GM23338 (cell line): ENCODE measurements around the gene KCNJ16.

Experiments used
- CREB1 ChIP-seq: fragments of 250-450 bp; sonication (Bioruptor Pico); IDR thresholded peaks from 2 replicates; pipeline ENCODE4 v1.5.0; 2020; ENCODE audit warnings: low read depth, mild to moderate bottlenecking, moderate library complexity
- EZH2 ChIP-seq: fragments of 200-600 bp; sonication (generic); IDR thresholded peaks from one replicate; pipeline ENCODE4 v1.8.0; 2017; ENCODE audit warnings: antibody characterized with exemption, mild to moderate bottlenecking, low read depth; ENCODE audit not compliant: unreplicated experiment
- EZH2phosphoT487 ChIP-seq: fragments of 200-600 bp; sonication (generic); IDR thresholded peaks from one replicate; pipeline ENCODE4 v1.8.1; 2018; ENCODE audit warnings: antibody characterized with exemption; ENCODE audit not compliant: unreplicated experiment
- NANOG ChIP-seq: IDR thresholded peaks from 2 replicates; pipeline ENCODE4 v1.6.1; 2016; ENCODE audit warnings: antibody characterized with exemption, borderline replicate concordance
- POLR2AphosphoS5 ChIP-seq: IDR thresholded peaks from 2 replicates; pipeline ENCODE4 v1.6.1; 2016; ENCODE audit warnings: antibody characterized with exemption, low read depth
- TF ChIP-seq, protein P1 (sequence below), 2 experiments: fragments of 200-600 bp in 1 of 2; sonication (generic) in 1 of 2; conservative IDR thresholded peaks; 2 replicates each; pipeline versions ENCODE4 v1.5.1 to v1.6.1; 2016 to 2017; ENCODE audit warnings: antibody characterized with exemption in 2 of 2, low read depth in 2 of 2, mild to moderate bottlenecking in 2 of 2, moderate library complexity in 1 of 2
- TF ChIP-seq, protein P2 (sequence below): IDR thresholded peaks from one replicate; pipeline ENCODE4 v1.6.1; 2018; ENCODE audit warnings: antibody characterized with exemption; ENCODE audit not compliant: unreplicated experiment

DNA sequence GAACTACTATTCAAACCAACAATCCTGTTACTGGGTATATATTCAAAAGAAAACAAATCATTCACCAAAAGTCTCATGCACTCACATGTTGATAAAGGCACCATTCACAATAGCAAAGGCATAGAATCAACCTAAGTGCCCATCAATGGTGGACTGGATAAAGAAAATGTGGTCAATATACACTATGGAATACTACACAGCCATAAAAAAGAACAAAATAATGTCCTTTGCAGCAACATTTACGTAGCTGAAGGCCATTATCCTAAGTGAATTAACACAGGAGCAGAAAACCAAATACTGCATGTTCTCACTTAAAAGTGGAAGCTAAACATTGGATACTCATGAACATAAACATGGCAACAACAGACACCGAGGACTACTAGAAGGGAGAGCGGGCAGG is 41.9 kb downstream of the KCNJ16 start:
- TF ChIP-seq EZH2 (no peak), POLR2AphosphoS5 (no peak), NANOG (no peak), CREB1 (CRISPR knock-in tag) (no peak), EZH2phosphoT487 (no peak)
- TF ChIP-seq, protein P1, sequence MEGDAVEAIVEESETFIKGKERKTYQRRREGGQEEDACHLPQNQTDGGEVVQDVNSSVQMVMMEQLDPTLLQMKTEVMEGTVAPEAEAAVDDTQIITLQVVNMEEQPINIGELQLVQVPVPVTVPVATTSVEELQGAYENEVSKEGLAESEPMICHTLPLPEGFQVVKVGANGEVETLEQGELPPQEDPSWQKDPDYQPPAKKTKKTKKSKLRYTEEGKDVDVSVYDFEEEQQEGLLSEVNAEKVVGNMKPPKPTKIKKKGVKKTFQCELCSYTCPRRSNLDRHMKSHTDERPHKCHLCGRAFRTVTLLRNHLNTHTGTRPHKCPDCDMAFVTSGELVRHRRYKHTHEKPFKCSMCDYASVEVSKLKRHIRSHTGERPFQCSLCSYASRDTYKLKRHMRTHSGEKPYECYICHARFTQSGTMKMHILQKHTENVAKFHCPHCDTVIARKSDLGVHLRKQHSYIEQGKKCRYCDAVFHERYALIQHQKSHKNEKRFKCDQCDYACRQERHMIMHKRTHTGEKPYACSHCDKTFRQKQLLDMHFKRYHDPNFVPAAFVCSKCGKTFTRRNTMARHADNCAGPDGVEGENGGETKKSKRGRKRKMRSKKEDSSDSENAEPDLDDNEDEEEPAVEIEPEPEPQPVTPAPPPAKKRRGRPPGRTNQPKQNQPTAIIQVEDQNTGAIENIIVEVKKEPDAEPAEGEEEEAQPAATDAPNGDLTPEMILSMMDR (conservative IDR thresholded peaks at IDR 0.05; ENCODE audit: low read depth in 2 of 2): no peak
- TF ChIP-seq, protein P2, sequence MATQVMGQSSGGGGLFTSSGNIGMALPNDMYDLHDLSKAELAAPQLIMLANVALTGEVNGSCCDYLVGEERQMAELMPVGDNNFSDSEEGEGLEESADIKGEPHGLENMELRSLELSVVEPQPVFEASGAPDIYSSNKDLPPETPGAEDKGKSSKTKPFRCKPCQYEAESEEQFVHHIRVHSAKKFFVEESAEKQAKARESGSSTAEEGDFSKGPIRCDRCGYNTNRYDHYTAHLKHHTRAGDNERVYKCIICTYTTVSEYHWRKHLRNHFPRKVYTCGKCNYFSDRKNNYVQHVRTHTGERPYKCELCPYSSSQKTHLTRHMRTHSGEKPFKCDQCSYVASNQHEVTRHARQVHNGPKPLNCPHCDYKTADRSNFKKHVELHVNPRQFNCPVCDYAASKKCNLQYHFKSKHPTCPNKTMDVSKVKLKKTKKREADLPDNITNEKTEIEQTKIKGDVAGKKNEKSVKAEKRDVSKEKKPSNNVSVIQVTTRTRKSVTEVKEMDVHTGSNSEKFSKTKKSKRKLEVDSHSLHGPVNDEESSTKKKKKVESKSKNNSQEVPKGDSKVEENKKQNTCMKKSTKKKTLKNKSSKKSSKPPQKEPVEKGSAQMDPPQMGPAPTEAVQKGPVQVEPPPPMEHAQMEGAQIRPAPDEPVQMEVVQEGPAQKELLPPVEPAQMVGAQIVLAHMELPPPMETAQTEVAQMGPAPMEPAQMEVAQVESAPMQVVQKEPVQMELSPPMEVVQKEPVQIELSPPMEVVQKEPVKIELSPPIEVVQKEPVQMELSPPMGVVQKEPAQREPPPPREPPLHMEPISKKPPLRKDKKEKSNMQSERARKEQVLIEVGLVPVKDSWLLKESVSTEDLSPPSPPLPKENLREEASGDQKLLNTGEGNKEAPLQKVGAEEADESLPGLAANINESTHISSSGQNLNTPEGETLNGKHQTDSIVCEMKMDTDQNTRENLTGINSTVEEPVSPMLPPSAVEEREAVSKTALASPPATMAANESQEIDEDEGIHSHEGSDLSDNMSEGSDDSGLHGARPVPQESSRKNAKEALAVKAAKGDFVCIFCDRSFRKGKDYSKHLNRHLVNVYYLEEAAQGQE: no peak
